ENCODE measurements around the gene DGKH.

DGKH gene, protein sequence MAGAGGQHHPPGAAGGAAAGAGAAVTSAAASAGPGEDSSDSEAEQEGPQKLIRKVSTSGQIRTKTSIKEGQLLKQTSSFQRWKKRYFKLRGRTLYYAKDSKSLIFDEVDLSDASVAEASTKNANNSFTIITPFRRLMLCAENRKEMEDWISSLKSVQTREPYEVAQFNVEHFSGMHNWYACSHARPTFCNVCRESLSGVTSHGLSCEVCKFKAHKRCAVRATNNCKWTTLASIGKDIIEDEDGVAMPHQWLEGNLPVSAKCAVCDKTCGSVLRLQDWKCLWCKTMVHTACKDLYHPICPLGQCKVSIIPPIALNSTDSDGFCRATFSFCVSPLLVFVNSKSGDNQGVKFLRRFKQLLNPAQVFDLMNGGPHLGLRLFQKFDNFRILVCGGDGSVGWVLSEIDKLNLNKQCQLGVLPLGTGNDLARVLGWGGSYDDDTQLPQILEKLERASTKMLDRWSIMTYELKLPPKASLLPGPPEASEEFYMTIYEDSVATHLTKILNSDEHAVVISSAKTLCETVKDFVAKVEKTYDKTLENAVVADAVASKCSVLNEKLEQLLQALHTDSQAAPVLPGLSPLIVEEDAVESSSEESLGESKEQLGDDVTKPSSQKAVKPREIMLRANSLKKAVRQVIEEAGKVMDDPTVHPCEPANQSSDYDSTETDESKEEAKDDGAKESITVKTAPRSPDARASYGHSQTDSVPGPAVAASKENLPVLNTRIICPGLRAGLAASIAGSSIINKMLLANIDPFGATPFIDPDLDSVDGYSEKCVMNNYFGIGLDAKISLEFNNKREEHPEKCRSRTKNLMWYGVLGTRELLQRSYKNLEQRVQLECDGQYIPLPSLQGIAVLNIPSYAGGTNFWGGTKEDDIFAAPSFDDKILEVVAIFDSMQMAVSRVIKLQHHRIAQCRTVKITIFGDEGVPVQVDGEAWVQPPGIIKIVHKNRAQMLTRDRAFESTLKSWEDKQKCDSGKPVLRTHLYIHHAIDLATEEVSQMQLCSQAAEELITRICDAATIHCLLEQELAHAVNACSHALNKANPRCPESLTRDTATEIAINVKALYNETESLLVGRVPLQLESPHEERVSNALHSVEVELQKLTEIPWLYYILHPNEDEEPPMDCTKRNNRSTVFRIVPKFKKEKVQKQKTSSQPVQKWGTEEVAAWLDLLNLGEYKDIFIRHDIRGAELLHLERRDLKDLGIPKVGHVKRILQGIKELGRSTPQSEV

DNA sequence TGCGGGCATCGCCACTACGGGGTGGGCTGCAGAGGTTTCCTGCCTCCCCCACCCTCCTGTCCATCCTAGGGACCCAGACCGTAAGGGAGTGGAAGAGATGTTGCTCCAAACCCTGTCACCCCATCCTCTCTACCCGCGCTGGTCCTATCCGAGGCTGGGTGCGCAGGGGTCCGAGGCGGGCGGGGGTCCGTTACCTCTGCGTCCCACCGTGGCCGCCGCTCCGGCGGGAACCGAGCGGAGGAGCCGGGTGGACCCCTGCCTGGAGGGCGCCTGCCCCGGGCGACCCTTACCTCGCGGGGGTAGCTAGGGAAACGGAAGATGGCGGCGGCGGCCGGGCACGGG, at the start of gene DGKH:
Gene DGKH, plus strand, starts transcription at position 307 of the 342 bp plus-strand sequence. CDS start 126 bp downstream, outside the sequence.
- DNase-seq (ENCODE audit: low read depth in 2 of 2), result no peak

DNA sequence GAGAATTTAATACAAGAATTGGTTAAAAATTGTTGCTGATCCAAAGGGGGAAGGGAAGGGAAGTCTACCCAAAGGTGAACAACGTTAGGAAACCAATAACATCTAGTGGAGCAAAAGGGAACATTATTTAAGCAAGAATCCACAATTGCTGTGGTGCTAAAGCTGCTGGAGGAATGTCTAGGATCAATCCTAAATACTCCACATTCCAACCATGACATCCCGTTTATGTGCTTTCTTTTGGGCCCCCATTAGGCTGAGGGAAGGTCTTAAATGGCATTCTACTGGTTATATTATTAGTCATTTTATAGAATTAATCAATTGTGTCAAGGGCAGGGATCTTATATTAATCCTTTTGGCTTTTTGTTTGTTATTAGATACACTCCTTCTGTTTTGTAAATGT, 47.6 kb upstream of the DGKH start:
- no peak for DNase-seq (ENCODE audit: low read depth in 2 of 2)

DNA sequence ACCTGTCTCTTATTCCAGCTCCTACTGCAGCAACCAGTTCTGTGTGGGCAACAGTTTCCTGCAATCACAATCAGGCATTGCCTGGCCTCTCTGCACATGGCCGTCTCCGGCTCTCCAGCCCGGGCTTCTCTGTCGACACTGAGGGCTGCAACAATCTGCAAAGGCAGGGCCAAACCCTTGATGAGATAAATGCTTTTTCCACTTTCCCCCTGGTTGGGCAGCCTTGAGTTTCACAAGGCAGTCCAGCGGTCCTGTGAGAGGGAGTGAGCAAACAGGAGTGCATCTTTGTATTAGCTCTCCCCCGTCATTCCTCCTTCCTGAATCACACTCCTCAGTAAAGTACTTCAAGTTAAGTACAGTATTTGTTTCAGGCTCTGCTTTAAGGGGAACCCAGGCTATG, 46.9 kb upstream of the DGKH start:
- no peak for DNase-seq (ENCODE audit: low read depth in 2 of 2)

DNA sequence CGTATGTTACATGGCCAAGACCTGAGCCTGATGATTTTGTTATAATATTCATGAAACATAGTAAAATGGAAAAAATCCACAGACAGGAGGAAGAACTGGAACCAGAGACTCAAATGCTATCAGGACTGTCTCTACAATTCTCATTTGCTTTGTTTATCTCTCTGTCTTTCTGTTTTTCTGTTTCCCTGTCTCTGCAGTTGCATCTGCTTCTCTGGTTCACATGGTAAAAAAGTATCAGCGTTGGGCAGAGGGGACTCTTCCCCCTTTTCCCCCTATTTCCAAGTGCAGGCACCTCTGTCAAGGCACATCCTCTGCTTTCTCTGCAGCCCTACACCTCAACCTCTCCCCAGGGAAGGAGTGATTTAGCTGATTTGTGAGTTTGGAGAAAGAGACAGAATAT, 46.4 kb upstream of the DGKH start:
- DNase-seq (ENCODE audit: low read depth in 2 of 2), result no peak

DNA sequence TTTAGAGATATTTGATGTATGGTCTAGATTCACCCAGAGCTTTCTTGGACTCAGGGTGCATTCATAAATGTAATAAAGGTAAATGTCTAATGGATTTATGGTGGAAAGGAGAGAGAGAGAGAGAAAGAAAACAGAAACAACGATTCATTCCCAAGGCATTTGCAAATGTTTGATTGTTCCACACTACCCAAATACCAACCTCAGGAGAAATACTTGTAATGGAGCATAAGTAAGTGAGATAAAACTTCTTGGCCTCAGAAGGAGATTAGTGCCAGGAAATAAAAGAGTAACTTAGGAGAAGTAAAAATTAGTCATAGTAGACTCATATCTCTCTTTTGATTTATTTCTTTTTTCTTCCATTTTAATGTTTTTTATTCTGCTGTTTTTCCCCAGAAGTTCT, 40.6 kb upstream of the DGKH start:
- DNase-seq (ENCODE audit: low read depth in 2 of 2), result no peak

DNA sequence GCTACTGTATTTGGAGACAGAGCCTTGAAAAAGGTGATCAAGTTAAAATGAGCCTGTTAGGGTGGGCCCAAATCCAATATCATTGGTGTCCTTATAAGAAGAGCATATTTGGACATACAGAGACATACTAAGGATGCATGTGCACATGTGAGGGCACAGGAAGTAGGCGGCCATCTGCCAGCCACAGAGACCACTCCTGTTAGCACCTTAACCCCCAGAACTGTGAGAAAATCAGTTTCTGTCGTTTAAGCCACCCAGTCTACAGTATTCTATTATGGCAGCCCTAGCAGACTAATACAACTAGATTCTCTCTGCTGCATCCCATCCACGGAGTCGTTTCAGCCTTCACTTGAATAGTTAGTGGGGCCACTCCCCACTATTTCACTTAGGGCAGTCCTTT, 39.4 kb upstream of the DGKH start:
- DNase-seq (ENCODE audit: low read depth in 2 of 2), result no peak

DNA sequence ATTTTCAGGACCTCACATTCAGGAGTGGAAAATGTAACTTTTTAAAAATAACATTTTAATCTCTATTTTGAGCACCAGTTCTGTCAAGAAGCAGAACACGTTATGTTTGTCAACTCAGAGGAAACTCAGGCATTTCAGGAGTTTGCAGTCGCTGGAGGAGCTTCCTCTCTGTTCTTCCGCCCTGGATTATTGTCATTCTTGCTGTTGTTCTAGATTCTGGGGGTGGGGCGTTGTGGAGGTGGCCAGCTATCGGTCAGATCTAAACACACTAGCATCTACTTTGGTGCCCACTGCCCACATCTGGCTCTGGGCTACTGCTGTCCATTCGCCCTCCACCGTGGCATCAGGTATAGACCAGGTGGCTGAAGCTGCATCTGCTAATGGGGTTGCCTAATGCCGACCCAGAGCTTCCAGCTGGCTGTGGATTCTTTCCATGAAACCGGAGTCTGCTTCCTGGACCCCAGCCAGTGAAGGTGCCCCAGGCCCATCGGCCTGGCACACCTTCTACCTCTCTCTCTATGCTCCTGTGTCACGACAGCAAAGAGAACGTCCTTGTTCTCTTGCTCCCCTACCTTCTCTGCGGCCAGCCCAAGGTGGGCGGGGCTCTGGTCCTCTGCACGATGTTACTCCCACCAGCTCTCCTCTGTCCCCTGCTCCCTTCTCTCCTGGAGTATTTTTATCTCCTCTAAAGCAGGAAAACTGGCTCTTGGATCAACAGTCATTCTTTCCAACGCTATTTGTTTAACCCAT, 36.7 kb upstream of the DGKH start:
- no peak for DNase-seq (ENCODE audit: low read depth in 2 of 2)

DNA sequence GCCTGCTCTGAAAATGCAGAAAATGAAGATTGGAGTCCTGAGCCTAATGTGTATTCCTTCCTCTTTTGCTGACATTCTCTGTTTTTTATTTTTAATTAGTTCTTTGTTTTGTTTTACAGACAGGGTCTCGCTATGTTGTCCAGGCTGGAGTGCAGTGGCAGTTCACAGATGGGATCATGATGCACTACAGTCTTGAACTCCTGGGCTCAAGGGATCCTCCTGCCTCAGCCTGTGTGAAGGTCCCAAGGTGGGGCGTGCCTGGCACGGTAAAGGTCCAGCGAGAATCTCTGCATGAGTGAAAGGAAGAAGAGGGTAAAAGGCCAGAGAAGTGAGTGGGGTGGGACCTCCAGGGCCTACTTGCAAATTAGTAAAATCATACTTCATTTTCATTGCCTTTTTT, 34.3 kb upstream of the DGKH start:
- no peak for DNase-seq (ENCODE audit: low read depth in 2 of 2)

DNA sequence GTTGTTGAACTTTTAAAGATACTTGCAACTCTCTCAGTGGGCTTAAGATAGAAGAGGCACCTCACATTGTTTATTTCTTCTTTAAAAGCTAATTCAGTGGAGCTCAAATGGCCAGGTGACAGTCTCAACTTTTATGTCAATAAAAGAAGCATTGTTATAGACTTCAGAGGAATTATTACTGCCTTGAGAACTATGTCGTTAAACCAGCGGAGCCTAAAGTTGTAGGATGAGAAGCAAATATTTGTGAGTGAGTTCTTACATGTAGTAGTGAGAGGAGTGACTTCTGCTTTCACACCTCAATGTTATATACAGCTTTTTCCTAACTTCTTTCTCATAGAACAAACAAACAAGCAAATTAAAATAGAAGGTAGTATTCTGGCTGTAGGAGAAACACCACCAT, 31.2 kb upstream of the DGKH start:
- DNase-seq (ENCODE audit: low read depth in 2 of 2), result no peak

DNA sequence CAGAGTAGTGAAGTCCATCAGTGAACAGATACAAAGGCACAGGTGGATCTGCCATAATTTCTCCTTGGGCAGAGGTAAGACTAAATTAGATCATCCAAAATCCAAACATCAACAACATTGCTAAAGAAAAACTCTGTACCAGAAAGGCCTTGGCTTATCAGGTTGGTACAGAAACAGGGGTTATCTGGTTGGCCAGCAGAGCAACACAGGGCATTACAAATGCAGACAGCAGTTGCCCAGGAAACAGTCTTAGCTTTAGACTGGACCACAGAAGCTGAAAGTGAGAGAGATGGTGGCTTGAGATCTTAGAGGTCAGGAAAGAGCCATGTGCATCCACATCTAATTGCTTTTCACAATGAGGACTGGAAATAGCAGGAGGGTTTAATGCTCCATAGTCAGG, 26.6 kb upstream of the DGKH start:
- DNase-seq (ENCODE audit: low read depth in 2 of 2), result no peak

DNA sequence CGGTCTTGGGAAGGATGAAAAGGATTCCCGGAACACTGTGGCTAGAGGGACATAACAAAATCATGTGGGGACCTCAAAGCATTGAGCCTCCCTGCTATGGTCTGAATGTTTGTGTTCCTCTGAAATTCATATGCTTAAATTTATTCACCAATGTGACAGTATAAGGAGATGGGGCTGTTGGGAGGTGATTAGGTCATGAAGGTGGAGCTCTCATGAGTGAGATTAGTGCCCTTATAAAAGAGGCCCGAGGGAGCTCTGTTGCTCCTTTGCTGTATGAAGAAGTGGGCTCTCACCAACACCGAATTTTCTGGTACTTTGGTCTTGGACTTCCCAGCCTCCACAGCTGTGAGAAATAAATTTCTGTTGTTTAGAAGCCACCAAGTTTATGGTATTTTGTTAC, 26.1 kb upstream of the DGKH start:
- DNase-seq (ENCODE audit: low read depth in 2 of 2), result no peak

DNA sequence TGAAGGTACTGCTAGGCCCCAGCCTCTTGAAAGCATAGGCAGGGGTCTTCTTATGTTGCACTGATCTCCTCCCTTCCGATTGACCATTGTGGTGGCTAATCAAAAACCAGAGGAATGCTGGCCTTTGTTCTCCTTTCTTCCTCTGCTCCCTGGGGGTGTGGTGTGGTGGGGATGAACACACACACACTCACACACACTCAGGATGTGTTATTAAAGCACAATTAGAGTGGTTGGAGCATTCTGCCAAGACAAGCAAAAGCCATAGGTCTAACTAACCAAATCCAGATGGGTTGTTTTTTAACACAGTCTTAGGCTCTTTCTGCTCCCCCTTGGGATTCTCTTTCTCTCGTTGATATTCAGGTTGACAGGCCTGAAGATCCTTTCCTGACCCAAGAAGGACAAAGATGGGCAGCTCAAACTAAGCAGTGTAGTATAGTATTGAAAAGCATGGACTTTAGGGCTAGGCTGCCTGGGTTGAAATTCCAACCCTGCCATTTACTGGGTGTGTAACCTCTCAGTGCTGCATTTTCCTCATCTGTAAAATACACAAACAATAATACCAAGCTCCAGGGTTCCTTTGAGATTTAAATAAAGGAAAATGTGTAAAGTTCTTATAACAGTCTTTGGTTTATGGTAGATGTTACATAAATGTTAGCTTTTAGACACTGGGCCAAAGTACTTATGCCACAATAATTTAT, 25.5 kb upstream of the DGKH start:
- no peak for DNase-seq (ENCODE audit: low read depth in 2 of 2)

DNA sequence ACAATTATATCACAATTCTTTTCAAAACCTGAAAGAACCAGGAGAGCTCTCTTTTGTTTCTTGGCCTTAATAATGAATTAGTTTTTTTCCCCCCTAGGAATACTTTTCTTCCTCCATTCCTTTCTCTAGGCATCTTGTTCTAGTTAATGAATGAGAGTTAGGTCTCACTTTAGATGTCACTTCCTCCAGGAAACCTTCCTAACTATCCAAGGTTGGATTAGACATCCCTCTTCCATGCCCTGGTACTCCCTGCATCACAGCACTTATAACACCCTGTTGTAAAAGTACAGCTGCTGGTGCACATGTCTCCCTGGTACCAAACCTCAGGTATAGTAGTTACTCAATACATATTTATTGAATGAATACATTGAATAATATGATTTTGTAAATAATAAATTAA, 21.2 kb upstream of the DGKH start:
- DNase-seq (ENCODE audit: low read depth in 2 of 2), result no peak

DNA sequence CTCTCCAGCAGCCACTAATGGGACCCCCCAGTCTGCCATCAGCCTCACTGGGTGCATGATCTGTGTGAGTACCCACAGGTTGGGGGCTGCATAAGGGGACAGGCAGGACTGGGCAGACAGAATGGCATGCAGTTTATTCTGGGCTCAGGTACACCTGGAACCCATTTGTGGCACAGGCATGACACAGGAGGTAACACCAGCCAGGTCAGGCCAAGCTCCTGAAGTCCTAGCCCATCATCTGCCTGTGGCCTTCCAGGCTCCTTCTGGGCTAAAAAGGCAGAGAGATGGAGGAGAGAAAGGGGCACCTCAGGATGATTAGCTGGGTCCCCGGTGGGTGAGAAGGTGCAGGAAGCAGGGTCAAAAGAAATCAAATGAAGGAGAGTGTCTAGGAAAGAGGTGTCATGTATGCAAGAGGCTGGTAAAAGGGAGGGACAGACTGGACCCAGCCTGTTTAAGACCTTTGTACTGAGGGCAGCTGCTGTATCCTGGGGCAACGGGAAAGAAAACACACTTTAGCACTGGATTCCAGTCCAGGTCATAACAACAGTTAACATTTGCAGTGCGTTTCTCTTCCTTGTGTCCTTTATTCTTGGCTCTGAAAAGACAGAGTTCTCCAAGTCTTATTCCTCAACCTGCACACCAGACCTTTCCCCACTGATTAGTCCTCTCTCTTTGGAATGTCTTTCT, 20.2 kb upstream of the DGKH start:
- no peak for DNase-seq (ENCODE audit: low read depth in 2 of 2)

DNA sequence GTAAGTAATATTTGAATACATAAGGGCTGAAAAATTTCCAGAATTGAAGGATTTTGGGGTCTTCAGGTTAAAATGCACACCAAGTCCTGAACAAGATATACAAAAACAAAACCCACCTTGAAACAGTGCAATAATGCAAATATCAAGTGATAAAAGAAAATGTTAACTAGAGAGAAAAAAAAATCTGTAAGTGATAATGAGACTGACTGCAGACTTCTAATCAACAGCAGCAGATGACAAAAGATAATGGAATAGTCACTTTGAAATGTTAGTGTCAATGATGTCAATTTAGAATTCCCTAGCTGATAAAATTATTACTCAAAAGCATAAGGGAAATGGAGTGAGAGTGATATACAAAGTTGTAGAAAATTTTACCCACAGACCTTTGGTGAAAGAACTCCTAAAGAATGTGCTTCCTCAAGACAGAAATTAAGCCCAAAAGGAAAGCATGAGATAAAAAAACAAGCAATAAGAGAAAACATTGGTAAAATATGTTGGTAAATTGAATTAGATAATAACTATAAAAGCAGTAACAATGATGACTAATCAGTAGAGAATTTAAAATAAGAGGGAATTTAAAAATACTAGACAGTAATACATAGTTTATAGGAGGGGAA, 12.4 kb upstream of the DGKH start:
- DNase-seq (ENCODE audit: low read depth in 2 of 2), result no peak

DNA sequence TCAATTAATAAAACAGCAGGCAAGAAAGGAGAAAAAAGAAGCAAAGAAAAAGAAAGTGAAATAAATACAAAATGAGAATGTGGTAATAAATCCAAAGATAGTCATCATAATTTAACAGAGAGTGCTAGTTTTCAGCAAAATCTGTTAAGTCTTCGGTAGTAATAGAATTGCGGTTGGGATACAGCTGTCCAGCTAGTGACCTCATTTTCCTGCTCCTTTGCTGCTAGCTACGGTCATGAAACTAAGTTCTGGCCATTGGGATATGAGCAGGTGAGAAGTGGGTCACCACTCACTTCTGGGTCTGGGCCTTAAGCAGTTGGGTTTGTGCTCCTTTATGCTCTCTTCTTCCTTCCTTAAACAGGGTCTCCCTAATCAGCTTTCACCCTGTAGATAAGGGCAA, 11.7 kb upstream of the DGKH start:
- DNase-seq (ENCODE audit: low read depth in 2 of 2), result no peak

DNA sequence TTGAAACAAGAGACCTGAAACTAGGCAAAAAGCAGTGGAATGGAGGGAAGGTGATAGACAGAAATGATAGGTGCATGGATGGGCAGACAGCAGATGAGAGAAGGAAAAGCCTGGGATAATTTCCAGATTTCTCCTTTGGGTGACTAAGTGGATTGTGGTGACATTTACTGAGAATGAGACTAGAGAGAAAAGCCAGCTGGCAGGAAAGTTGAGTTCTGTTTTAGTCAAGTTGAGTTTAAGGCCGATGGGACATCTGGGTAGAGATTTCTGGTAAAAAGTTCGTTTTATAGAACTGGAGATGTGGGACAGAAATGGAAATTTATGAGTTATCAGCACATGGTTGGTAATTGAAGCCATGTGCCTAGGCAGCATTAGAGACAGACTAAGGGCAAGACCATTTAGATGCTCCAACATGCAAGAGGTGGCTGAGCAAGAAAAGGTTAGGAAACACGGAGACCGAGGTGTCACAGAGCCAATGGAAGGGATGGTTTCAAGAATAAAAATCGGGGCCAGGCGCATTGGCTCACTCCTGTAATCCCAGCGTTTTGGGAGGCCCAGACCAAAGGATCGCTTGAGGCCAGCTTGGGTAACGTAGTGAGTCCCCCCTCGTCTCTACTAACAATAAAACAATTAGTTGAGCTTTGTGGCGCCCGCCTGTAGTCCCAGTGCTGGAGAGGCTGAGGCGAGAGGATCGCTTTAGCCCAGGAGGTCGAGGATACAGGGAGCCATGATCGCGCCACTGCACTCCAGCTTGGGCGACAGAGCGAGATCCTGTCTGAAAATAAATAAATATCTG, 9.6 kb upstream of the DGKH start:
- DNase-seq (ENCODE audit: low read depth in 2 of 2), result no peak

DNA sequence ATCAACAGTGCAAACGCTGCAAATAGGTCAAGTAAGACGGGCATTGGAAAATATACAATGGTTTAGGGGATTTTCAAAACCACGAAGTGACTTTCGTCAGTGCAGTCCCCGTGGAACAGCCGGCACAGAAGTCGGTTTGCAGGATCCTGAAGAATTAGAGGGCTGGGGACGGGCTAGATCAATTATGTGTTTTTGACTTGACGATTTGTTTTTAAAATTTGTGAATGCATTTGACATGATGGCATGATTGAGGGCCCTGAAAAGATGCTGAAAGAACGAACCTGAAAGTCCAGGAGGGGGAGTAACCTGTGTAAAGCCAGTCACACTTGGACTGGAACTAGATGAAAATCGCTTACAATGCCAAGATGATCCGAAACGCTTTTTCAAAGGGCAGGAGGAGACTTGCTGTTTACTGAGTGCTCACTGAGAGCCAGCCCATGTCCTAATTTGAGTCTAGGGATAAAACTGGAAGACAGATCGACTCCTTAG, 8.9 kb upstream of the DGKH start:
- no peak for DNase-seq (ENCODE audit: low read depth in 2 of 2)

Data from stimulated activated CD4-positive, alpha-beta T cell treated with anti-CD3 and anti-CD28 coated beads, Interleukin-1b, Interleukin-23, amount 100 ng/mL, for 4 hours (primary cell).